ENCODE results near the gene ATP2C2.

DNA sequence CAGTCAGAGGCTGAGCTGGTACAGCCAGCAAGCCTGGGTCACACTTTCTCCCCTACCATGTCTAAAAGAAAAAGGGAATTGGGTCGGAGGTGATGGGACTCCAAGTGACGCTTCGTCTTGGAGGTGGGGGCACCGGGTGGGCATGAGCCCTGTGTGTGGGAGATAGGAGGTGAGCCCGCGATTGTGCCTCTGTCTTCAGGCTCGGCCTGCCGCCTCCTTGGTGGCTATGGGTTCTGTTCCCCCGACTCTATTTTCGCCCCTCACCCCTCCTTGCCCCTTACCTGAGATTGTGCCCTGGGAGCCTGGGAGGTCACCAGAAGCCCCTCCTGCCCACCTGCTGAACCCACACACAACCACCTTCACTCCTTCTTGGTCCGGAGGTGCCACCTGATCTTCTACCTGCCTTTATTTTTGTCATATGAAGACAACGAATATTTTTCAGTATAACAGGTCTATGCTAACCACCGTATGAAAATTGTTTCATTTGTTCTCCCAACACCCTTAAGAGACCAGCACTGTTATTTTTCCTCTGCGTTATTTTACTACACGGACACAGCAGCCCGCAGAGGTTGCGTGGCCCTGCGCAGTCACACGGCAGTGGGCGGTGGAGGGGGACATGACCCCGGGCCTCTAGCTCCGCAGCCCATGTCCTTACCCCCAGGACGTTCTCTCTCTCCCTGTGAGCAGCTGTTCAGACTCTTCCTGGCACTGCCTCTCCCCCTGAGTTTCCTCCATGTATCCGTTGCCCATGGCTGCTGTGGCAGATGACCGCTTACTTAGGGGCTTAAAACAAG lies 49.9 kb downstream of the ATP2C2 start:
- TF ChIP-seq, protein P1, sequence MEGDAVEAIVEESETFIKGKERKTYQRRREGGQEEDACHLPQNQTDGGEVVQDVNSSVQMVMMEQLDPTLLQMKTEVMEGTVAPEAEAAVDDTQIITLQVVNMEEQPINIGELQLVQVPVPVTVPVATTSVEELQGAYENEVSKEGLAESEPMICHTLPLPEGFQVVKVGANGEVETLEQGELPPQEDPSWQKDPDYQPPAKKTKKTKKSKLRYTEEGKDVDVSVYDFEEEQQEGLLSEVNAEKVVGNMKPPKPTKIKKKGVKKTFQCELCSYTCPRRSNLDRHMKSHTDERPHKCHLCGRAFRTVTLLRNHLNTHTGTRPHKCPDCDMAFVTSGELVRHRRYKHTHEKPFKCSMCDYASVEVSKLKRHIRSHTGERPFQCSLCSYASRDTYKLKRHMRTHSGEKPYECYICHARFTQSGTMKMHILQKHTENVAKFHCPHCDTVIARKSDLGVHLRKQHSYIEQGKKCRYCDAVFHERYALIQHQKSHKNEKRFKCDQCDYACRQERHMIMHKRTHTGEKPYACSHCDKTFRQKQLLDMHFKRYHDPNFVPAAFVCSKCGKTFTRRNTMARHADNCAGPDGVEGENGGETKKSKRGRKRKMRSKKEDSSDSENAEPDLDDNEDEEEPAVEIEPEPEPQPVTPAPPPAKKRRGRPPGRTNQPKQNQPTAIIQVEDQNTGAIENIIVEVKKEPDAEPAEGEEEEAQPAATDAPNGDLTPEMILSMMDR (IDR thresholded peaks at IDR 0.05; ENCODE audit: low read length) = no peak
- TF ChIP-seq EZH2 (optimal IDR thresholded peaks at IDR 0.05; ENCODE audit: low read depth, low read length) = no peak
